Natural killer cell (primary cell): ENCODE results near the gene DMRTB1. TPM values are rescaled to one million over a fixed set of nuclear protein-coding genes. Genes with fewer than 3 reads are reported as not detected.

ENCODE experiments used
- ATAC-seq, 3 donors: fragments of 150-1000 bp in 2 of 3; fragments of 200-7000 bp in 1 of 3; cut with Tn5 transposase; 1 replicate in 1 of 3; 2 replicates in 2 of 3; pipeline ENCODE4 v1.10.0; 2021; ENCODE audit warnings: mild to moderate bottlenecking in 2 of 3, moderate library complexity in 2 of 3
- DNase-seq, 2 donors: peaks; one replicate each; pipeline versions ENCODE4 v3.0.0 to v3.0.0-alpha.2; 2013 to 2021; ENCODE audit warnings: mixed read lengths in 1 of 2
- H3K27ac ChIP-seq: one replicate; pipeline ENCODE4 v1.5.1; 2013; ENCODE audit warnings: mild to moderate bottlenecking, low read length
- H3K27me3 ChIP-seq: one replicate; pipeline ENCODE4 v1.6.1; 2013; ENCODE audit warnings: low read length; ENCODE audit not compliant: control insufficient read depth, insufficient read depth
- H3K36me3 ChIP-seq: one replicate; pipeline ENCODE4 v1.6.1; 2013; ENCODE audit warnings: low read length; ENCODE audit not compliant: control insufficient read depth, insufficient read depth
- H3K4me1 ChIP-seq: one replicate; pipeline ENCODE4 v1.6.1; 2013; ENCODE audit warnings: low read length; ENCODE audit not compliant: control insufficient read depth, insufficient read depth
- H3K4me3 ChIP-seq: one replicate; pipeline ENCODE4 v1.5.1; 2013; ENCODE audit warnings: low read length
- H3K9me3 ChIP-seq: one replicate; pipeline ENCODE4 v1.6.1; 2013; ENCODE audit warnings: low read length; ENCODE audit not compliant: control insufficient read depth, insufficient read depth
- H3K27ac Mint-ChIP-seq, 2 donors: one replicate each; pipeline ENCODE4 v1.8.0; 2022; ENCODE audit warnings: mild to moderate bottlenecking in 2 of 2, mixed read lengths in 2 of 2, moderate library complexity in 1 of 2
- H3K27me3 Mint-ChIP-seq, 2 donors: one replicate each; pipeline ENCODE4 v1.8.0; 2022; ENCODE audit warnings: low read depth in 2 of 2, mixed read lengths in 2 of 2
- H3K36me3 Mint-ChIP-seq: one replicate; pipeline ENCODE4 v1.8.0; 2022; ENCODE audit warnings: mixed read lengths
- H3K4me1 Mint-ChIP-seq, 2 donors: one replicate each; pipeline ENCODE4 v1.8.0; 2022; ENCODE audit warnings: mixed read lengths in 2 of 2
- H3K4me3 Mint-ChIP-seq: one replicate; pipeline ENCODE4 v1.8.0; 2022; ENCODE audit warnings: mild to moderate bottlenecking, moderate library complexity, mixed read lengths
- H3K9me3 Mint-ChIP-seq, 2 donors: one replicate each; pipeline ENCODE4 v1.8.0; 2022; ENCODE audit warnings: mixed read lengths in 2 of 2
- CTCF ChIP-seq: fragments of 200-600 bp; IDR thresholded peaks from one replicate; pipeline ENCODE4 v1.8.0; 2022; ENCODE audit warnings: antibody characterized with exemption
- WGBS: methylation state at CpG from one replicate; pipeline ENCODE4 v1.1.7; 2013; ENCODE audit warnings: missing lambda C conversion rate; ENCODE audit not compliant: insufficient coverage; 5-methylcytosine and 5-hydroxymethylcytosine counted together
- intact Hi-C: fragments of 100-400 bp; cut with micrococcal nuclease; formaldehyde crosslinking; loops from one replicate; pipeline ENCODE4 v1.14.2; 2022
- total RNA-seq, 4 donors: library from RNA; stranded (reverse); fragments of 120-200 nt in 1 of 4; gene quantifications; one replicate each; pipeline versions ENCODE4 v1.2.3 to v1.2.4, GENCODE V29; 2013 to 2022

The DMRTB1 gene
- total RNA-seq, 3 donors from 2014 or later (not counting 1 experiment from before 2014, with no cell fraction given): not detected

- no peak overlapping the region for H3K4me3 ChIP-seq
- no peaks in the 10 kb centered on the region for H3K9me3 ChIP-seq
- ATAC-seq (no peak), DNase-seq (no peak)
- intact Hi-C loops: no loop called here
- 77% methylated on average over 1 of the region's 3 CpGs for WGBS
- no peak overlapping the region for H3K27ac ChIP-seq
- no peak for TF ChIP-seq CTCF
- Mint-ChIP-seq H3K36me3 (no peaks in the 10 kb centered on the region), H3K4me1 (peaks cover 0 to 3% of the 10 kb centered on the region in 2 donors), H3K9me3 (no peaks in the 10 kb centered on the region), H3K4me3 (no peak overlapping the region), H3K27me3 (peaks cover 25 to 41% of the 10 kb centered on the region in 2 donors), H3K27ac (no peak overlapping the region)
- H3K4me1 ChIP-seq: peaks cover 5% of the 10 kb centered on the region
- peaks cover 7% of the 10 kb centered on the region for H3K27me3 ChIP-seq
- no peaks in the 10 kb centered on the region for H3K36me3 ChIP-seq
Measured at GRCh38 chr1:53490351-53490750, 31.2 kb downstream of the DMRTB1 start.

GRCh38 chr1:53495633-53496345 is 36.6 kb downstream of the DMRTB1 start:
- intact Hi-C loops: no loop called here
- Mint-ChIP-seq H3K27me3 (peaks cover 7 to 10% of the 10 kb centered on the region in 2 donors), H3K4me3 (no peak overlapping the region), H3K4me1 (peaks cover 9 to 11% of the 10 kb centered on the region in 2 donors), H3K9me3 (no peaks in the 10 kb centered on the region), H3K27ac (no peak overlapping the region), H3K36me3 (no peaks in the 10 kb centered on the region)
- Histone ChIP-seq H3K4me1 (peaks cover 18% of the 10 kb centered on the region), H3K9me3 (no peaks in the 10 kb centered on the region), H3K27me3 (no peaks in the 10 kb centered on the region), H3K27ac (no peak overlapping the region), H3K36me3 (no peaks in the 10 kb centered on the region), H3K4me3 (no peak overlapping the region)
- TF ChIP-seq CTCF: no peak
- no peak for ATAC-seq
- DNase-seq: no peak
- 95% methylated on average over 8 of the region's 8 CpGs for WGBS

- H3K9me3 Mint-ChIP-seq: no peaks in the 10 kb centered on the region
- peaks cover 9 to 11% of the 10 kb centered on the region in 2 donors for H3K4me1 Mint-ChIP-seq
- Histone ChIP-seq H3K4me1 (peaks cover 18% of the 10 kb centered on the region), H3K36me3 (no peaks in the 10 kb centered on the region), H3K27ac (no peak overlapping the region), H3K4me3 (no peak overlapping the region), H3K9me3 (no peaks in the 10 kb centered on the region), H3K27me3 (peaks cover 2% of the 10 kb centered on the region)
- DNase-seq (peak in 1 of 2 donors; percentile 16), ATAC-seq (peak in 1 of 3 donors; percentile 55)
- peaks cover 7 to 8% of the 10 kb centered on the region in 2 donors for H3K27me3 Mint-ChIP-seq
- 16% methylated on average over 9 of the region's 9 CpGs for WGBS
- H3K4me3 Mint-ChIP-seq: no peak overlapping the region
- intact Hi-C loops: no loop called here
- no peak overlapping the region for H3K27ac Mint-ChIP-seq
- no peaks in the 10 kb centered on the region for H3K36me3 Mint-ChIP-seq
- TF ChIP-seq CTCF: no peak
Measured at GRCh38 chr1:53498555-53499131, 39.4 kb downstream of the DMRTB1 start.
